Measurements from ENCODE around the gene RSPO4. TPM values are rescaled to one million over a fixed set of nuclear protein-coding genes. Genes with fewer than 3 reads are reported as not detected.

RSPO4 gene
- total and polyA plus RNA-seq, 2 of the 13 experiments (the other 11 are each of a cell fraction or from before 2014, with no cell fraction given), result not detected

DNA sequence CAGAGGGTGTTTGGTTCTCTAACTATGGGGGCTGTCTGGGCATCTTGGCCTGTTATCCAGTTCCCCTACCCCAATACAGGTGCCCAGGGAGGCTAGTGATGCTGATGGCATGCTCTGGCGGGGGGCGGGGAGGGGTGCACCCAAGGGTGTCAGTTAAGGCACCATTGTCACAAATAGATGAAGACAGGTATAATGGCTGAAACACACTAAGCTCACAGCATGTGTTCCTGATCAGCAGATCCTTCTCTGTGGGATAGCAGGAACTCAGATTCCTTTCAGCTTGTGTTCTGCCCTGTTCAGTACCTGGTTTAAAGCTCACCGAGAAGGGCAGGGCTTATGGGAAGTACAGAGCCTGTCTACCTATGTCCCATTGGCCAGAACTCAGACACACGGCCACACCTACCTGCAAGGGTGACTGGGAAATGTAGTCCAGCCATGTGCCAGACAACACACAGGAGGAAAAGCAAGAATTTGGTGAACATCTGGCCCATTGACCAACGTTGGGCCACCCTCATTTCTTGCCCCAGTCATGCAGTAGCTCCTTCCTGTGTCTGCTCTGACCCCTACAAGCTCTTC, 3.4 kb upstream of the RSPO4 start:
- Histone ChIP-seq H3K9ac (ENCODE audit: insufficient read depth, low read depth, low read length) (no peak overlapping the region), H3K79me2 (ENCODE audit: insufficient read depth, low read length) (no peaks in the 10 kb centered on the region), H3K36me3 (replicated peaks in 1 of 2; ENCODE audit: control insufficient read depth in 1 of 2, insufficient read depth in 2 of 2, low read length in 2 of 2) (no peaks in the 10 kb centered on the region), H2AFZ (ENCODE audit: low read length) (no peak overlapping the region), H3K4me2 (ENCODE audit: low read depth, low read length) (peak overlapping the region; percentile 14; the same call in 1 of the 2 replicates), H4K20me1 (ENCODE audit: insufficient read depth, low read length) (no peaks in the 10 kb centered on the region), H3K4me1 (ENCODE audit: insufficient read depth, low read length) (peaks cover 8% of the 10 kb centered on the region; the same call in 1 of the 2 replicates), H3K4me3 (replicated peaks in 1 of 3; ENCODE audit: insufficient read depth in 1 of 3, low read depth in 2 of 3, low read length in 3 of 3) (no peak overlapping the region), H3K27ac (ENCODE audit: extremely low read length, insufficient read depth, low read length) (no peak overlapping the region), H3K27me3 (ENCODE audit: control insufficient read depth in 1 of 2, insufficient read depth in 2 of 2, low read length in 2 of 2) (peaks cover 2 to 3% of the 10 kb centered on the region in 2 experiments; a peak in 2 of 5 replicates), H3K9me3 (ENCODE audit: low read length) (no peaks in the 10 kb centered on the region)
- intact Hi-C loops (cut with micrococcal nuclease; ENCODE audit: unreplicated experiment), result no loop called here
- ChIA-PET CTCF (ENCODE audit: low intra/inter-chr PET ratio, low total read pairs) (no interaction called here), POLR2A (no interaction called here)
- peak; percentile 59 for DNase-seq (ENCODE audit: low spot score)
- peak; percentile 97 for FAIRE-seq
- in situ Hi-C loops (cut with HindIII; ENCODE audit: extremely low pct_ligation_motif_present, low pct_unique_long_range_greater_than_20kb), result no loop called here
- BruUV-seq (replicated peaks), result no TSS peak
- peak; percentile 97 for ATAC-seq
- 37% methylated on average over 5 of the region's 5 CpGs for WGBS (ENCODE audit: low lambda C conversion rate)
- TF ChIP-seq, protein P1, sequence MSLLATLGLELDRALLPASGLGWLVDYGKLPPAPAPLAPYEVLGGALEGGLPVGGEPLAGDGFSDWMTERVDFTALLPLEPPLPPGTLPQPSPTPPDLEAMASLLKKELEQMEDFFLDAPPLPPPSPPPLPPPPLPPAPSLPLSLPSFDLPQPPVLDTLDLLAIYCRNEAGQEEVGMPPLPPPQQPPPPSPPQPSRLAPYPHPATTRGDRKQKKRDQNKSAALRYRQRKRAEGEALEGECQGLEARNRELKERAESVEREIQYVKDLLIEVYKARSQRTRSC (CRISPR knock-in tag; IDR thresholded peaks at IDR 0.05; ENCODE audit: low read depth), result no peak
- TF ChIP-seq CSRNP1 (CRISPR knock-in tag; IDR thresholded peaks at IDR 0.05), result no peak
- TF ChIP-seq XBP1 (CRISPR knock-in tag; IDR thresholded peaks at IDR 0.05), result no peak
- TF ChIP-seq, protein P2, sequence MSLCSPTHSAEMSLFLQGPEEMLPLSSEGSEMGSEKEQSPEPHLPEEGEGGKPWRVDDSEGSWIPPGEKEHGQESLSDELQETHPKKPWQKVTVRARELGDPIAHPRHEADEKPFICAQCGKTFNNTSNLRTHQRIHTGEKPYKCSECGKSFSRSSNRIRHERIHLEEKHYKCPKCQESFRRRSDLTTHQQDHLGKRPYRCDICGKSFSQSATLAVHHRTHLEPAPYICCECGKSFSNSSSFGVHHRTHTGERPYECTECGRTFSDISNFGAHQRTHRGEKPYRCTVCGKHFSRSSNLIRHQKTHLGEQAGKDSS (CRISPR knock-in tag; IDR thresholded peaks at IDR 0.05; ENCODE audit: borderline replicate concordance, low read depth), result no peak
- no peak for TF ChIP-seq HOXA7 (CRISPR knock-in tag; IDR thresholded peaks at IDR 0.05)
- no peak for TF ChIP-seq NCOA2 (CRISPR knock-in tag; IDR thresholded peaks at IDR 0.05)
- no peak for TF ChIP-seq ZNF577 (CRISPR knock-in tag; IDR thresholded peaks at IDR 0.05; ENCODE audit: borderline replicate concordance, low read depth)
- no peak for TF ChIP-seq HOXA5 (CRISPR knock-in tag; IDR thresholded peaks at IDR 0.05)
- peak; percentile 78 for TF ChIP-seq HCFC1 (IDR thresholded peaks at IDR 0.05; ENCODE audit: low read depth, low read length)
- TF ChIP-seq HNRNPLL (IDR thresholded peaks at IDR 0.05; ENCODE audit: low read depth, low read length, poor library complexity, severe bottlenecking), result no peak
- no peak for TF ChIP-seq GATA4 (IDR thresholded peaks at IDR 0.05; ENCODE audit: borderline replicate concordance, low read depth)
- no peak for TF ChIP-seq ZNF3 (CRISPR knock-in tag; IDR thresholded peaks at IDR 0.05)
- no peak for TF ChIP-seq ATF7-NPFF (CRISPR knock-in tag; IDR thresholded peaks at IDR 0.05; ENCODE audit: low read depth)
- TF ChIP-seq, protein P3, sequence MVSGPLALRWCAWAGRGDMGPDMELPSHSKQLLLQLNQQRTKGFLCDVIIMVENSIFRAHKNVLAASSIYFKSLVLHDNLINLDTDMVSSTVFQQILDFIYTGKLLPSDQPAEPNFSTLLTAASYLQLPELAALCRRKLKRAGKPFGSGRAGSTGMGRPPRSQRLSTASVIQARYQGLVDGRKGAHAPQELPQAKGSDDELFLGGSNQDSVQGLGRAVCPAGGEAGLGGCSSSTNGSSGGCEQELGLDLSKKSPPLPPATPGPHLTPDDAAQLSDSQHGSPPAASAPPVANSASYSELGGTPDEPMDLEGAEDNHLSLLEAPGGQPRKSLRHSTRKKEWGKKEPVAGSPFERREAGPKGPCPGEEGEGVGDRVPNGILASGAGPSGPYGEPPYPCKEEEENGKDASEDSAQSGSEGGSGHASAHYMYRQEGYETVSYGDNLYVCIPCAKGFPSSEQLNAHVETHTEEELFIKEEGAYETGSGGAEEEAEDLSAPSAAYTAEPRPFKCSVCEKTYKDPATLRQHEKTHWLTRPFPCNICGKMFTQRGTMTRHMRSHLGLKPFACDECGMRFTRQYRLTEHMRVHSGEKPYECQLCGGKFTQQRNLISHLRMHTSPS (CRISPR knock-in tag; IDR thresholded peaks at IDR 0.05; ENCODE audit: low read depth), result no peak
- peak; percentile 49; the same call in 1 of the 2 replicates for TF ChIP-seq SP4 (CRISPR knock-in tag; IDR thresholded peaks at IDR 0.05)
- no peak for TF ChIP-seq ZNF670 (CRISPR knock-in tag; IDR thresholded peaks at IDR 0.05; ENCODE audit: borderline replicate concordance)
- no peak for TF ChIP-seq ZNF33A (CRISPR knock-in tag; IDR thresholded peaks at IDR 0.05; ENCODE audit: borderline replicate concordance)
- no peak for TF ChIP-seq ZNF562 (CRISPR knock-in tag; IDR thresholded peaks at IDR 0.05; ENCODE audit: borderline replicate concordance)
